ENCODE measurements around the gene CDH8.
"Not testable (repeated sequence)": the region's sequence is repeated elsewhere in the genome, so short reads cannot be mapped to it uniquely, and the experiment has no call there.

The CDH8 gene

GRCh38 chr16:61836804-61837393 lies 199.3 kb downstream of the CDH8 start:
- DNase-seq, result peak; percentile 44

GRCh38 chr16:61834082-61834481 lies 202.2 kb downstream of the CDH8 start:
- peak; percentile 20 for DNase-seq

GRCh38 chr16:61831351-61831917 lies 204.8 kb downstream of the CDH8 start:
- DNase-seq, result no peak

- peak; percentile 60 for DNase-seq
Observed at GRCh38 chr16:61829631-61830030, 206.6 kb downstream of the CDH8 start.

GRCh38 chr16:61823326-61823725 lies 212.9 kb downstream of the CDH8 start:
- no peak for DNase-seq

GRCh38 chr16:61820820-61821219 lies 215.4 kb downstream of the CDH8 start:
- DNase-seq, result no peak

- DNase-seq, result peak; percentile 68
Observed at GRCh38 chr16:61820398-61820797, 215.8 kb downstream of the CDH8 start.

- no peak for DNase-seq
Observed at GRCh38 chr16:61818850-61819249, 217.4 kb downstream of the CDH8 start.

- DNase-seq, result no peak
Observed at GRCh38 chr16:61817583-61818278, 218.5 kb downstream of the CDH8 start.

GRCh38 chr16:61814726-61815347 lies 221.4 kb downstream of the CDH8 start:
- DNase-seq, result peak; percentile 38

- no peak for DNase-seq
Observed at GRCh38 chr16:61813339-61813738, 222.9 kb downstream of the CDH8 start.

- DNase-seq, result no peak
Observed at GRCh38 chr16:61812251-61812650, 224.0 kb downstream of the CDH8 start.

GRCh38 chr16:61807551-61807950 lies 228.7 kb downstream of the CDH8 start:
- DNase-seq, result no peak

- DNase-seq, result not testable (repeated sequence)
Observed at GRCh38 chr16:61801217-61801616, 235.0 kb downstream of the CDH8 start.

- peak; percentile 47 for DNase-seq
Observed at GRCh38 chr16:61798741-61799140, 237.5 kb downstream of the CDH8 start.

GRCh38 chr16:61797961-61798507 lies 238.2 kb downstream of the CDH8 start:
- peak; percentile 13 for DNase-seq

GRCh38 chr16:61797296-61797795 lies 238.9 kb downstream of the CDH8 start:
- DNase-seq, result peak; percentile 47

GRCh38 chr16:61792194-61792909 lies 243.9 kb downstream of the CDH8 start:
- peak; percentile 99 for DNase-seq

- peak; percentile 51 for DNase-seq
Observed at GRCh38 chr16:61791464-61791863, 244.8 kb downstream of the CDH8 start.

GRCh38 chr16:61781855-61782254 lies 254.4 kb downstream of the CDH8 start:
- DNase-seq, result not testable (repeated sequence)

GRCh38 chr16:61780161-61780560 lies 256.1 kb downstream of the CDH8 start:
- DNase-seq, result no peak

GRCh38 chr16:61770301-61770700 lies 265.9 kb downstream of the CDH8 start:
- no peak for DNase-seq

- DNase-seq, result peak; percentile 2
Observed at GRCh38 chr16:61763991-61764390, 272.2 kb downstream of the CDH8 start.
